ENCODE results near the gene MERTK.

GRCh38 chr2:112075490-112076260 is 177.3 kb downstream of the MERTK start:
- no peak for TF ChIP-seq CTCF (conservative IDR thresholded peaks at IDR 0.05 in 1 of 2, IDR thresholded peaks at IDR 0.05 in 1 of 2; ENCODE audit: low read depth in 1 of 2, low read length in 2 of 2)
- no peak for TF ChIP-seq EZH2 (IDR thresholded peaks at IDR 0.05; ENCODE audit: low read length, missing control alignments)
